HG02852 (cell line): Measurements from ENCODE around the gene MTMR1.

Experiments used
- ATAC-seq: cut with Tn5 transposase; IDR thresholded peaks from one replicate; pipeline ENCODE4 v1.9.1; 2021; ENCODE audit warnings: mild to moderate bottlenecking, moderate library complexity; ENCODE audit not compliant: unreplicated experiment

MTMR1 gene

DNA sequence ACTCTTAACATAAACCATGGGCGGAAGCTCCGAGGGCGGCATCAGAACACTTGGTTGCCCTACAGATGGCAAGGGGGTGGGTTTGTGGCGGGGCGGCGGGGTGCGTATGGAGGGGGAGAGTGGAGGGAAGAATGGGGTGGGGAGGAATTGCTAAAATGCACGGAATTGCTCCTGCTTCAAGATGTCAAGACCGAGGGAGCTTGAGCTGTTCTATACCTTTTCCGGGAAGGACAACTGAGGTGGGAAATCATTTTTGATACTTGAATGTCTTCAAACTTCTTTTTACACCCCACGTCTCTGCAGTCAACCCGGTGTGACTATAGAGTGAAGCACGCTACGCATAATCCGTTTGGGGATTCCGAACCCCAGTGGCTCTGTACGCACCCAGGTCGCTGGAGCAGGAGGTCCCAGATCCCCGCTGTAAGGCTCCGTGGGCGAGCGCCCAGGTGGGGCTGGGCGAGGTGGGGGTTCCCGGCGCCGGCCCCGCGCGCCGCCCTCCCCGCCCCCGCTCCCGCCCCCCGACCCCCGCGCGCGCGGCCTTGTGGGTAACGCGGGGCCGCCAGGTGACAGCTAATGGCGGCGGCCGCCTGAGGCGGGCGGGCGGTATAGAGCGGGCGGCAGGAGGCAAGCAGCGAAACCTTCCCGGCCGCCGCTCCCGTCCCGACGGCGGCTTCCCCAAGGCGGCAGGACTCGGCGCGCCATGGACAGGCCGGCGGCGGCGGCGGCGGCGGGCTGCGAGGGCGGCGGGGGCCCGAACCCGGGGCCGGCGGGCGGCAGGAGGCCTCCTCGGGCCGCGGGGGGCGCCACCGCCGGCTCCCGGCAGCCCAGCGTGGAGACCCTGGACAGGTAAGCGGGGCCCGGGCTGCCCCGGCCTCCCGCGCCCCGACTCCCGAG, at the start of gene MTMR1:
Gene MTMR1, plus strand, starts transcription at position 566 of the 894 bp plus-strand sequence. Its CDS starts 135 bp downstream, at position 701.
- ATAC-seq, result peak; percentile 43

DNA sequence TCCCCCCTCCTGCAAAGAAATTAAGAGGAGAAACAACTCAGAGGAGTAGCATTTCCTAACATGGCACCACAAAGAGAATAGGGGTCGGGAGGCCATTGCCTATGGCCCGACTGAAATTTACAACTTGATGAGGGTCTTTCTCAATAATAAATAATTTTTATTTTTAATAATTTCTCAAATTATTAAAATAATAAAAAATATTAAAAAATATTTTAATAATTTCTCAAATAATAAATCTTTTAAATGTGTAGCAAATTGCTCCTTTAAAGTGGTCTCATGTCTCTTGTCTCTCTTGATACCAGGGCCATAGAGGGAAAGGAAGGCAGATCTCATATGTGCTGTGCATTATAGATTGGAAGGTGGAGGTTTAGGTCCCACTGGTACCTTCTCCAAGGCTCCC, 49.2 kb upstream of the MTMR1 start:
- ATAC-seq, result no peak

DNA sequence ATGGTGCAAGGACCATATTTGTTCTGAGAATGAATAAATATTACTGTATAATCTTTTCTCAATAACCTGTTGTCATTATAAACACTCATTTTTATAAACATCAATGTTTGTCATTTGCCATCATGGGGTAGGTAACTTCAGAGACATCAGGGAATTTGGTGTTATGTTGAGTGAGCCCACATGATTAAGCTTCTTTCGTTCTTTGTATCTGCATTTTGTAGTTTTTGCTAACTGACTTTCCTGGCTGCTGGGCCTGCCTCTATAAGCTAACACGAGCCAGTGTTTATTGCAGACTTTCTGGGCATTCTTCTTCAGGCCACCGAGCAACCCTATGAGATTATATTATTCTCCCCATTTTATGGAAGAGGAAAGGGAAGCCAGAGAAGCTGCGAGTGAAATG, 48.8 kb upstream of the MTMR1 start:
- ATAC-seq, result no peak

DNA sequence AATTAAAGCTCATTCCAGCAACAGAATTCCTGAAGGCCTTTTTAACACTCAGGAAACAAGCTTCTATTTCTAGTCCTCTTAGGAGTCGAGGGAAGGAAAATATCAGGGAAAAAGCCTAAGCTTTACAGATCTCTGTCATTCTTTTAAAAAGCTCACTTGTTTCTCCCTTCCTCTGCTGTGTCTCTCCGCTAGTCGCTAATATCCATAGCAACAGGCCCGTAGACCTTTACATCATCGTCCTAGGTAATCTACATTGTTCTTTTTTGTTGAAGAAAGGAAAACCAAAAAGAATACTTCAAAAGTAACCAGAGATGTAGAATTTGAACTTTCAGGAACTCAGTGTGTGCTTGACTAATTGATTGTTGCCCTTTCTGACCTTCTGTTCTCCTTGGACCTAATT, 45.9 kb upstream of the MTMR1 start:
- ATAC-seq, result no peak

DNA sequence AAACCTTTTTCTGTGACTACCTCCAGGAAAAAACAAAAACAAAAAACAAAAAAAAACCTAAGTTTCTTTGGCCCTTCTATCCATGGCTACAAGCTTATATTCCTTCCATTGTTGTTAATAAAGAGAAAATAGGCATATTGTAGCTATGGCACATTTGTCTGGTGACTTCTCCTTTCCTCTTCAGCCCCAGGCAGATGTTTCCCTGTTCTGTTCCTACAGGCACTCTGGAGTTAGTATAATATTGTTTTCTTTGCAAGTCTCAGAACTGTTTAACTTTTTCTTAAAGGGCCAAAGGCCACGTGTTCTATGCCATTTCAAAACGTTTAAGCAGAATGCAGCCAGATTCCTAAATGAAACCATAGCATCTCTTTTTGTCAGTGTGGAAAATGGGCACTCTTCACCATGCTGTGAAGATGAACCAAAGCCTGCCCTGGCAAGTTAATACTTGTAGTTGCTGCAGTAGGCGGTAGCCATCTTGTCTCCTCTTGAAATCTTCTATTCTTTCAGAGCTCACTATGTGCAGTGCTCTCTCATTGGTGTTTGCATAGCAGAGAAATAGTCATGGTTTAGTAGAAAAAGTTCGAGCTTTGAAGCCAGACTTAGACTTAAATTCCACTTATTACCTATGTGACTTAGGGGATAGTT, 44.8 kb upstream of the MTMR1 start:
- ATAC-seq, result no peak

DNA sequence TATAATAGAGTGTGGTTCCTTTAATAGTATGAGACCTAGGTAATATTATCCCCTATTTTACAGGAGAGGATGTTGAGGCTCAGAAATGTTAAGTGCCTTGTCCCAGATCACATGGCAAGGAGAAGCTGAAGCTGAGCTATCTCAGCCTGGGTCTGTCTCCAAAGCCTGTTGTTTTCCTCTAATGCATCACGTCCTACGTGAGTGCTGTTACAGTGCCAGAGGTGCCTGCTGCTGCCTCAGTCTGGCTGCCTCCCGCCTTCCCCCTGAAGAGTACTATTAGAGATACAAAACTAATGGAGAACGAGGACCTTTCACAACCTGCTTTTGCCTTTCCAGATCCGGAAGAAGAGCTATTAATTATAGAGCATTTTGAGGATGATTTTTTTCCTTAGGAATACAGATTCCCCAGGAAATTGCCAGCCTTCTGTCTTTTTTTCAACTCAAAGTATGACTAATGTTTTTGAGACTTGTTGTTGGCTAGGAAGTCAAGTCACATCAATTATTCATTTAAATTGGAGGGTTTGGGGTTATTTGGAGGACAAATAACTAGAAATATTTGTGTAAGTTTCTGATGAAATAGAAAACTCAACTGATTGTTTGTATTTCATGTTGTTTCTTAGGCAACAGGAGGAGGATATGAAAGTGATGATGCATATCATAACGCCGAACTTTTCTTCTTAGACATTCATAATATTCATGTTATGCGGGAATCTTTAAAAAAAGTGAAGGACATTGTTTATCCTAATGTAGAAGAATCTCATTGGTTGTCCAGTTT, 43.9 kb upstream of the MTMR1 start:
- no peak for ATAC-seq

DNA sequence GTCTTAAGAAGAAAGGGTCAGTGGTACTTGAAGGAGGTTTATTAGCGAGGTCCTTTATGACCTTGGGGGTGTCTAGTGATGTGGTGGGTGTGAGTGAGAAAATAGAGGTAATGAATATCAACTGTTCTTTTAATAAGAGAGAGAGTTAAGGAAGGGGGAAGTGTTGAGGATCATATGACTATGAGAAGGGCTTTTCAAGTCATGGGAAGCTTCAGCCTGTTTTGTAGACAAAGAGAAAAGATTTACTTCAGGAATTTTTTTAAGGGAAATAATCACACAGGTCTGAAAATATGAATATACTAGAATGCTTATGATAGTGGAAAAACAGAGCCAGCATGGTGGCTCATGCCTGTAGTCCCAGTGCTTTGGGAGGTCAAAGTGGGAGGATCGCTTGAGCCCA, 41.3 kb upstream of the MTMR1 start:
- no peak for ATAC-seq

DNA sequence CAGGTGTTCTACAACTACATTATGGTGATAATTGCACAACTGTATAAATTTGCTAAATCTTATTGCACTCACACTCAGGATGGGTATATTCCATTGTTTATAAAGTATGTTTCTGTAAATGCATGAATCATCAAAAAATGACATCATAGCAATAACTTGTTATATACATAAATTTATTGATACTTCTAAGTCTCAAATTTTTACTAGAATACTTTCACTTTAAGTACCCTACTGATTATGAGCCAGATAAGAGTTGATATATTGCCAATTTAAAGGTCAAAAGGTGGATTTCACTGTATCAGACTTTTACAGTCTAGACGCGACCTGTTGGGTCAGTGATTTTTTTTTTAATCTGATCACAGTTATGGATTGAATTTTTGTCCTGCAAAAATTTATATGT, 37.4 kb upstream of the MTMR1 start:
- no peak for ATAC-seq

DNA sequence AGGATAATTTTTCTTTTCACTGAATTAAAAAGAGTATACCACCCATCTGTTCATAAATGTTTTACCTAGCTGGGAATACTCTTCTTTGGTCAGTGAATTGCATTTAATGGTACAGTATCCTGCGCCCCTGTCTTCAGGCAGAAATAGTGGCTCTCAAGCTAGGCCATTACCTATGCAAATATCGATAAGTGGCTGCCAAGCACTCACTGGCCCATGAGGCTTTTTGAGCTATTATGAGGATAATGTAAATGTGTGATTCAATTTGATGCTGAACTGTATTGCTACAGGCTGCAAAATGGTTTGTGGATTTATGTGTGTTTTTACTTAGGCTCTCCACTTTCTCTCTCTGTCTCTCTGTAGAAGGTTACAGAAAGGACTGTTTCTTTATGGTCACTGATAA, 30.1 kb upstream of the MTMR1 start:
- no peak for ATAC-seq

DNA sequence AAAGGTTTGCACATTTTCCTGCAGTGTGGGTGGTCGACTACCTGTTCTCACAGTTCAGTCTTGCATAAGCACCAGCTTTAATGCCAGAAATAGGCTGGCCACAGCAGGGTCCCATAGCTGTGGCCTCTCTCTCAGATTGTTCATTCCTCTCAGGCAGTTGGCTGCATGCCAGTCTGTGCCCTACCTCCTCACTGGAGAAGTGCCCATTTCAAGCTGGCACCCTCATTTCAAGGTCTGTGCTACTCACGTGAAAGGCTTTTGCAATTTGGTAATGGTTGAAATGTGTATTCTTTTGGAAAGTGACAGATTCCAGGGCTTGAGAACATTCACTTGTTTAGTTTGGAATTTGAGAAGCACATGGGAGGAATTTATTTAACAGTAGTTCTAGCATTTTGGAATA, 28.9 kb upstream of the MTMR1 start:
- ATAC-seq, result no peak

DNA sequence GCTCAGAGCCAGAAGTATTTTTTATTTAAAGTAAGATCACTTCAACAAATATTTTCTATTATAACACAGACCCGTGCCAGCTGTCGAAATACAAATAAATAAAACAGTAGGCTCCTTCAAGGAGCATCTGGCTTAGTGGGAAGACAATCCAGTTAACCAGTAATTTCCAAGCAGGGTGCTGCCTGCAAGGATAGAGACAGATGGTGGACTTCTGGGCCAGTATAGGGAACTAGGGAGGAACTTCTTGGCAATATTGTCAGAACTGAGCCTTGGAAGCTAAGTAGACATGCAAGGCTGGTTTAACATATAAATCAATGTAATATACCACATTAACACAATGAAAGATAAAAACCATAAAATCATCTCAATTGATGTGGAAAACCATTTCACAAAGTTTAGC, 17.0 kb upstream of the MTMR1 start:
- no peak for ATAC-seq

DNA sequence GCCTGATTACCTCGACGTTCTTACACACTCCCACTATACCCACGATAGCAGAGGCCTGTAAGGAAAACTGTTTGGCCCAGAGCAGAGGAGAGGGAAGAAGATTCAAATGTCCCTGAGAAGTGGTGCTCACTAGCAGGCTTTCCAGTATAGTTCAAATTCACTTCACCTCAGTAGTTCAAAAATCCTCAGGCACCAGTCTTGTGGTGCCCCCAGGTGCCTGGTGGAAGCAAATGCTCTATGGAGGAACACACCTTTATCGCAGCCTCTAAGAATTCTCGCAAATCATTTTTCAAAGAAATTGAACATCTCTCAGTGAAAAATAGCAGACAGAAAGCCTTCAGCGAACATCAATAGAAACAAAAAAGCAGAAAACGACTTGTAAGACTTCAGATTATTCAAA, 12.2 kb upstream of the MTMR1 start:
- ATAC-seq, result no peak

DNA sequence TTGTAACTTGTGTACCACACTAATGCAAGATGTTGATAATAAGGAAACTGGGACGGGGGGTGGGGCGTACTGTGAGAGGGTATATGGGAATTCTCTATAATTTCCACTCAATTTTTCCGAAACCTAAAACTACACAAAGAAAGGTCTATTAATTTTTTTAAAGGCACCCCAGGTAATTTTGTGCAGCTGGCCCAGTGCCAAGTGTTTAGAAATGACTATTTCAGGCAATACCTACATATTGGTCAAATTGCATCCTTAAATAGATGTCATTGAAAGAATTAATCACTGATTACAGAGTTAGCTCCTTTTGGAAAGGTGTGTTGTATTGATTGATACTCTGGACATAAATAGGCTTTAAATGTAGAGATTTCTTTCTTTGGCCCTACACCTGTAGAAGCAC, 10.1 kb upstream of the MTMR1 start:
- ATAC-seq, result no peak

DNA sequence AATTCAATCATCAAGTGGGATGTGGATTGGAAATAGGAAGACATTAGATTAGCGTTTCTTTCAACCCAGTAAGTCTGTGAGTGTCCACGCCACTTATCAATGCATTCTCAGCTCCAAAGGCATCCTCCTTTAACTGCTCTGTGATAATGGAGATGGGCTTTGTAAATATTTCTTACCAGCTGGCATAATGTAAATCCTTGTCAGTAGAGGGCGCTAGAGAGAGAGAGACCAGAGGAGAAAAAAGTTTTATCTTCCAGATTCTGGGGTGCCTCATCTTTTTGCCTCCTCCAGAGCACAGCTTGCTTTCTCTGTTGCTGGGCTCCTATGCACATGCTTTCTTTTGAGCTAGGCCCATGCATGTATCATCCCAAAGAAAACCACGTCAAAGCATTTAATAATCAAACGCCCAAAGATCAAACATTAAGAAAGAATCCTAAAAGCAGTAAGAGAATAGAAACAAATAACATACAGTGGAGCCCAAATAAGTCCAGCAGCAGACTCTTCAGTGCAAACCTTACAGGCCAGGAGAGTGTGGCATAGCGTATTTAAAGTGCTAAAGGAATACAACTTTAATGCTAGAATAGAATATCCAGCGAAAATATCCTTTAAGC, 9.6 kb upstream of the MTMR1 start:
- no peak for ATAC-seq

DNA sequence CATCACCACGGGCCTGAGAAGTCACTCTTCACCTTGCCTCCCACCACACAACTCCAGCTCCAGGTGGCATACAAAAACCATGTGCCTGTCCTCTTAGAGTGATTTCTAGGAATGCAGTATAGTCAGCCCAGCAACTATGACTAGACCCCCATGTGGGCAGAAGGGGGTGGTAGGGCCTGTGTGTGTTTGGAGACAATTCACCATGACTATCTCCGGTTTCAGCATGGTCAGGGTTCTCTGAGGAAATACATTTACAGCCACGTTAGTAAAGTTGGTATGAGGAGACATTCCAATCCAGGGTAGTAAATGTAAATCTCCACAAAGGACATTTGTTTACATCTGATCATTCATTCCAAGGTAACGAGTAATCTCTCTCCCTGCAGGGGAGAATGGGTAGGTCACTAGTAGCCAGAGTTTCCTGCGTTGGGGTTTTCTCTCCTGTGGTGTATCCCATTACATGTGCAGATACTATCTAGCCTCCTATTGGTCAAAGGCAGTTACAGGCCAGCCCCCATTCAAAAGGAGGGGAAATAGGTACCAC, 4.2 kb upstream of the MTMR1 start:
- ATAC-seq, result no peak

DNA sequence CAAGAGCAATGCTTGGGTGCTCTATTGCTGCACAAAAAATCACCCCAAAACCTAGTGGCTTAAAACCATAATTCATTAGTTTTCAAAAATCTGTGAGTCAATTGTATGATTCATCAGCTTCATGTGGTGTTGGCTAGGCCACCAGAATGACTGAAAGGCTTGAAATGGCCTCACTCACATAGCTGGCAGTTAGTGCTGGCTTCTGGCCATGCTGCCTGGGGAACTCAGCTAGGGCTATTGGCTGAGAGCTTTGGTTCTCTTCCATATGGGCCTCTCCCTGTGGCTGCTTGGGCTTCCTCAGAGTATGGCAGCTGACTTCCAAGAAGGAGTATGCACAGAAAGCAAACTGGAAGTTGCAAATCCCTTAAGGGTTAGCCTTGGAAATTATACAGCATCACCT, 3.1 kb upstream of the MTMR1 start:
- ATAC-seq, result no peak

DNA sequence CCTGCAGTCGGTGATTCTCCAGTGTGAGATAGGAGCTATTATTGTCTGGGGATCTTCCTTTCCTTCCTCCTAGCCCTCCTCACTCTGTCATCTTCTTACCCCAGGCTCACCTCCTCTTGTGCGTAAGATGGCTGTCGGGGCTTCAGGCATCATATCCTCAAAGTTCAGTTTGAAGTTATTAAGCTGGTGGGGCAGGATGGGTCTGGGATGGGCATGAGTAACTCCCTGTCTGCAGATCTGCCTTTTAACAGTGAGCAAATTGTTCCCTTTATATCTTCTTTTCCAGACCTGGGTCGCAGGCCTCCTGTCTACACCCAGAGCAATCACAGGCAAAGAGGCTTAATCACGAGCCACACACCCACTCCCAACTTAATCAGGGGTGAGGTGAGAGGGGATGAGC, 900 bp upstream of the MTMR1 start:
- no peak for ATAC-seq

DNA sequence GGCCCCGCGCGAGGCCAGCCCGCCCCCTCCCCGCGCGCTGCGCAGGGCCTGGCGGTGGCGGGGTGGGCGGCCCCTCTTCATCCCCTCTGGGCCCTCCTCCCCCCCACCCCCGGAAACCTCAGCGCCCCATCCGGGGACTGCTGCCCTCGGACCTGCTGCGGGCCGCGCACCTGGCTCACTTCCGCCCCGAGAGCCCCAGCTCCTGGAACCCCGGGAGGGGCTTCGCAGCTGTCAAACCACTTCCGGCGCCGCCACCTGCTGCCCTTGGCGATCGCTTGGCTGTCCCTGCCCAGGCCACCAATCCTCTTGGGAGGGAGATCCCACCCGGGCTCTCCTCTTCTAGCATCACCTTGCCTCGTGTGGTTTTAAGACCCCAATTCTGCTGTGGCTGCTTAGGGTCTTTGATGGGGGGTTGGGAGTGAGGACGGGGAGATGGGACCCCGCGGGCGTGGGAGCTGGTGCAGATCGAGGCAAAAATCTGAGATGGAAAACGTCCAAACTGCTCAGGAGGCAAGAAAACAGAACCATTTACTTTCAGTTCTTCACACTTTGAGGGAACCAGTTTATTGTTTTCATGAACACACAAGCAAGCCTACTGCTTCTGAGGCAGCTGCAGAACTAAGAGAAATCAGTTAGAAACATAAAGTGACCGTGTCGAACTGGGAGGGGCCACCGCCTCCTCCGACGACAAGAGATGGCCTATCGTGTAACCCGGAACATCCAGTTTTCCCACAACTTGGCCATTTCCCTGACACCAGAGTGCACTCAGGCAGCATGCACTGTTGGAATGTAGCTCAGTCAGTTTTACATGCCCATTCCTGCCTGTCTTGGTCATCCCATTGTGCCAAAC, 754 bp downstream of the MTMR1 start:
- peak; percentile 68 for ATAC-seq

DNA sequence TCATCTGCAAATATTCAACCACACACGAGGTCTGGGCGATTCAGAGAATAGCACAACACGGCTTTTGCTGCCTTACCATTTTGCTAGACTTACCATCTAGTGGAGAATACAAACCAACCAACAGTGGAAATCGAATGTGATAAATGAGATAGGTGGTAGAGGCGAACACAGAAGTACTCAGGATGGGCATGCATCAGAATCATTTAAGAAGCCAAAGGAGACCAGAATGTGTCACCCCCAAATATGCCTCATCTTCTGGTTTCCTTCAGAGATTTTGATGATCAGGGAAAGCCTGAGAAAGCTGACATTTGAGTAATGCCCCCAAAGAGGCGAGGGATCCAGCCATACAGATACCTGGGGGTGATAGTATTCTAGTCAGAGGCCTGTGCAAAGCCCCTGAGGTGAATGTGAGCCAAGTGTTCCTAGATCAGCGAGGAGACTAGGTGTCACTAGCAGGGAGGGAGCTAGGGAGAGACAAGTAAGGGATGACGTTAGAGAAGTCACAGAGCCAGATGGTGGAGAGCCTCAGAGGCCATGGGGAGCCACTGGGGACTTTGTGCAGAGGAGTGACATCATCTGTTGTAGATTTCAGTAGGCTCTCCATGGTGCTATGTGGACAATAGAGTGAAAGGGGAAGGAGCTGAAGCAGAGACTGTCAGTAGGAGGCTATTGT, 1.7 kb downstream of the MTMR1 start:
- no peak for ATAC-seq

DNA sequence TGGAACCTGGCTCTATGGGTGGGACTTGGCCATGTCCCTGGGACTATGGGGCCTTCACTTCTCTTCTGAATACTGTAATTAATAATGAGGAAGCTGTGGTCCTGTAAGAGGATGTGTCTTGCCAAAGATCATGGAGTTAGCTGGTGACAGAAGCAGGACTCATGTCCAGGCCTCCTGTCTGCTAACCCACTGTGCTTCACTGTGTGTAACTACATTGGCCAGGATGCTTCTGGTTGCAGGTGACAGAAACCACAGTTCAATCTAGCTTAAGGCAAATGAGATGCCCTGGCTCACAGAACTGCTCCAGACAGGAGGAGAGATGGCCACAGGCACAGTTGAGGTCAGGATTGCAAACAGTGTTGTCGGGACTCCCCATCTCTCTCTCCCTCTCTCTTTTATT, 3.1 kb downstream of the MTMR1 start:
- ATAC-seq, result no peak
